Measurements from ENCODE around the gene TRAP1.
"Not testable (repeated sequence)": the region's sequence is repeated elsewhere in the genome, so short reads cannot be mapped to it uniquely, and the experiment has no call there.

The TRAP1 gene

GRCh38 chr16:3645108-3645503 lies 72.2 kb downstream of the TRAP1 start:
- DNase-seq = no peak

DNA sequence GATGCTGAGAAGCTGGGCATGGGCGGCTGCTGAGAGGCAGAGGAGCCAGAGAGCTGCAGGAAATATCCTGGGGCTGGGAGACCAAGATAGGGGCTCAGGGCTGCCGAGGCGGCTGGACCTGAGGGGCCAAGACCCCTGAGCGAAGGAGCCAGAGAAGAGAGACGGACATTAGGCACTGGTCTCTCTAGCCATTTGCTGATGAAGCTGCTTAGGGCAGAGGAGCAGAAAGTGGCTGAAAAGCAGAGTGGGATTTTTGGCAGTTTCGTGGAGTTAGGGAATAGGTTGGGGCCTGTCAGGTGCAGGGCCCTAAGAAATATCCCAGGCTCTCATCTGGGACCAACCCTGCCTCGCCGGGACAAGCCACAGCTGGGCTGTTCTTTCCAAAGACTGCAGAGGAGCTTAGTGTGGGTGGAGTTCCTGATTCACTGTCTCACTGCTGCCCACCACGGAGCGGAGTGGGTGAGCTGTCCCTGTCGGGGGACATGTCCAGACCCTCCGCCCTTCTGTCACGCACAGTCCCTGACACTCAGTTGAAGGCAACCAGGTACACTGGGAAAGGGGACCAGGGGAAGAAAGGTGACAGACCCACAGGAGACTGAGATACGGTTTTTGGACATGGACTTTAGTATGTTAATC lies 74.1 kb downstream of the TRAP1 start:
- DNase-seq = no peak

GRCh38 chr16:3642397-3643094 lies 74.8 kb downstream of the TRAP1 start:
- no peak for DNase-seq

- DNase-seq = no peak
These were observed 75.4 kb downstream of the TRAP1 start for GRCh38 chr16:3641801-3642396.

GRCh38 chr16:3640632-3641501 lies 76.5 kb downstream of the TRAP1 start:
- no peak for DNase-seq

GRCh38 chr16:3640207-3640606 lies 77.1 kb downstream of the TRAP1 start:
- no peak for DNase-seq

DNA sequence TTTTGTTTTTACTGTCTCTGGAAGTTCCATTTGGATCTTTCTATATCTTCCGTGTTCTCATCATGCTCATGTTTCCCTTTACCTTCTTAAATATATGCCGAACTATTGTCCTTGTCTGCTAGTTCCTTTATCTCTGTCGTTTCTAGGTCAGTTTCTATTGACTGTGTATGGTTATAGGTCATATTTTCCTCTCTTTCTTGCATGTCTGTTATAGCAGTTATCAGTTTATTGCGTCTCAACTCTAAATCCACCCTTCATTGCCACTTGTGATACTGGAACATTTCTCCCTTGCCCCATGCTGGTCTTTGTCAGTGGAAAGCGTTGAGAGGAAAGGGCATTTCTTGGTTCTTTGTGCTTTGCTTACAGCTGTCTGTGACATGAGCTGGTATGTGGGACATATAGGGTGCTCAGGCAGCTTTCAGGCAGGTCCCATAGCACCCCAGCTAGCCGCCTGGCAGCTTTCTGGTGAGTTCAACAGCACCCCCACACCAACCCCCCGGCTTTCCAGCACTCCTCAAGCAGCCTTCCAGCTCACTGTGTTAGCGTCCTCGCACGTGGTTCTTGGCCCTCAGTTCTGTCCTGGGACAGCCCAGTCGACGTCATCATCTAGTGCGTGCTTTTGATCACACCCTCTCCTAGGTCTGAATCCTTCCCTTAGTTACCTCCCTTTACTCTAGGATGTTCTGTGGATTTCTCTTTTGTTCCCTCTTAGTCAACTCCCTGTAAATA lies 78.2 kb downstream of the TRAP1 start:
- DNase-seq = no peak

- peak; percentile 11 for DNase-seq
These were observed 79.9 kb downstream of the TRAP1 start for GRCh38 chr16:3637371-3637923.

DNA sequence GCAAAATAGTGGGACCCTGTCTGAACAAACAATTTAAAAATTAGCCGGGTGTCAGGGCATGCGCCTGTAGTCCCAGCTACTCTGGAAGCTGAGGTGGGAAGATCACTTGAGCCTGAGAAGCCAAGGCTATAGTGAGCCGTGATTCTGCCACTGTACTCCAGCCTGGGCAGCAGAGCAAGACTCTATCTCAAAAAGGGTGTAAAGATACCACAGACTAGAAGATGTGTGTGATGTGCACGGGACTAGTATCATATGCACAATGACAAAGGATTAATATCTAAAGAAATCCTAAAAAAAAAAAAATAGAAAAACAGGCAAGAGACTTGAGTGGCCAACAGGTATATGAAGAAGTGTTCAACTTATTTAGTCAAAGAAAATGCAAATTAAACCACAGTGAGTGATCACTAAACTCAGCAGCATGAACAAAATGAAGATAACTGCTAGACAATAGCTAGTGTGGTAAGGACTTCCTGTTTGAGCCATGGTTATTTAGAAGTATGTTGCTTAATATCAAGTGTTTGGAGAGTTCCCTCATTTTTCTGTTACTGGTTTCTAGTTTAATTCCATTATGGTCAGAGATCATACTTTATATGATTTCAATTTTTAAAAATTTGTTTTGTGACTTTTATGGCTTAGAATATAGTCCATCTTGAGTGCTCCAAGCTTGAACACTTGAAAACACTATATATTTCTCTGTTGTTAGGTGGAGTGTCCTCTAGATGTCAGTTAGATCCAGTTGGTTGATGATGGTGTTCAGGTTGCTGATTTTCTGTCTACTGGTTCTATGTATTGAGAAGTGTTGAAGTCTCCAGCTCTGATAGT lies 91.2 kb downstream of the TRAP1 start:
- no peak for DNase-seq

GRCh38 chr16:3625331-3625730 lies 92.0 kb downstream of the TRAP1 start:
- no peak for DNase-seq

DNA sequence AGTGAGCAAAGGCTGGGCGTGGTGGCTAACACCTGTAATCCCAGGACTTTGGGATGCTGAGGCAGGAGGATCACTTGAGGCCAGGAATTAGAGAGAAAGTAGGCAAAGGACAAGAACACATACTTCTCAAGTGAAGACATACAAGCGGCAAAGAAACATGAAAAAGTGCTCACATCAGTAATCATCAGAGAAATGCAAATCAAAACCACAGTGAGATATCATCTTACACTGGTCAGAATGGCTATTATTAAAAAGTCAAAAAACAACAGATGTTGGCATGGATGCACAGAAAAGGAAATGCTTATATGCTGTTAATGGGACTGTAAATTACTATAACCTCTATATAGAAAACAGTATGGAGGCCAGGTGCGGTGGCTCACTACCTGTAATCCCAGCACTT lies 93.7 kb downstream of the TRAP1 start:
- no peak for DNase-seq

DNA sequence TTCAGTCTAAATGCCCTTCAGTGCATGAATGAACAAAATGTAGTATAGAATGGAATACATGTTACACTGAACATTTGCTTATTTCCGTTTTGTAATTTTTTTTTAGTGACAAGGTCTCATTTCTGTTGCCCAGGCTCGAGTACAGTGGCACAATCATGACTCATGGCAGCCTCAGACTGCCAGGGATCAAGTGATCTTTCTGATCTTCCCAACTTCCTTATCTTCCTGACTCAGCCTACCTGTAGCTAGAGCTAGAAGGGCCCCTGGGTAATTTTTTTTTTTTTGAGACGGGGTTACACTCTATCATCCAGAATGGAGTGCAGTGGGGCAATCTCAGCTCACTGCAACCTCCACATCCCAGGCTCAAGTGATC lies 98.6 kb downstream of the TRAP1 start:
- DNase-seq = no peak

DNA sequence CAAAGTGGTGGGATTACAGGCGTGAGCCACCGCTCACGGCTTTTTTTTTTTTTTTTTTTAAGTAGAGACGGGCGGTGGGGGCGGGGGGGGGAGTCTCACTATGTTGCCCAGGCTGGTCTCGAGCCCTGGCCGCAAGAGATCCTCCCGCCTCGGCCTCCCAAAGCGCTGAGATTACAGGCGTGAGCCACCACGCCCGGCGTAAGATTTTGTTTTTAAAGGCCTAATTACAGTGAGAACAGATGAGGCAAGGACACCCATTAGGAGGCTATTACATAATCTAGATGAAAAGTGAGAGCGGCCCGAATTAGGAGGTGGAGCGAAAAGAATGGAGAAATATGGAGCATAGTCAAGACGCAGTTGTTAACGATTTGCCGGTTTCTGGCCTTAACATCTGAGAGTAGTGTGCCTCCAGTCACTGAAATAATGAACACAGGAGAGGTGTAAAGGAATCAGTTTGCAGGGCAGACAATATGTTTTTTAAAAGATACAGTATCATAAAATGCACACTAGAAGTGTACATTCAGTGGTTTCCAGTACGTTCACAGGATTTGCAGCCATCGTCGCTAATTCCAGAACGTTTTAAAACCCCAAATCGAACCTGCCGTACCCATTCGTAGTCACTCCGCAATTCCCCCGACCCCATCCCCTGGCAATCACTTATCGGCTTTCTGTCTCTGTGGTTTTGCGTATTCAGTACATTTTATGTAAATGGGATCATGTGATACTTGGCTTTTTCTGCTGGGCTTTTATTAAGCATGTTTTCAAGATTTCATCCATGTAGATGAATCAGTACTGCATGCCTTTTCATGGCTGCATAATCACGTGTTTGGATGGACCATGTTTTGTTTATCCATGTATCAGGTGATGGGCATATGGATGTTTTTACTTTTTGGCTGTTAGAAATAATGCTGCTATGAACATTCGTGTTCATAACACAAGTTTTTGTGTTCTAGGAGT lies 104.5 kb downstream of the TRAP1 start:
- DNase-seq = no peak

DNA sequence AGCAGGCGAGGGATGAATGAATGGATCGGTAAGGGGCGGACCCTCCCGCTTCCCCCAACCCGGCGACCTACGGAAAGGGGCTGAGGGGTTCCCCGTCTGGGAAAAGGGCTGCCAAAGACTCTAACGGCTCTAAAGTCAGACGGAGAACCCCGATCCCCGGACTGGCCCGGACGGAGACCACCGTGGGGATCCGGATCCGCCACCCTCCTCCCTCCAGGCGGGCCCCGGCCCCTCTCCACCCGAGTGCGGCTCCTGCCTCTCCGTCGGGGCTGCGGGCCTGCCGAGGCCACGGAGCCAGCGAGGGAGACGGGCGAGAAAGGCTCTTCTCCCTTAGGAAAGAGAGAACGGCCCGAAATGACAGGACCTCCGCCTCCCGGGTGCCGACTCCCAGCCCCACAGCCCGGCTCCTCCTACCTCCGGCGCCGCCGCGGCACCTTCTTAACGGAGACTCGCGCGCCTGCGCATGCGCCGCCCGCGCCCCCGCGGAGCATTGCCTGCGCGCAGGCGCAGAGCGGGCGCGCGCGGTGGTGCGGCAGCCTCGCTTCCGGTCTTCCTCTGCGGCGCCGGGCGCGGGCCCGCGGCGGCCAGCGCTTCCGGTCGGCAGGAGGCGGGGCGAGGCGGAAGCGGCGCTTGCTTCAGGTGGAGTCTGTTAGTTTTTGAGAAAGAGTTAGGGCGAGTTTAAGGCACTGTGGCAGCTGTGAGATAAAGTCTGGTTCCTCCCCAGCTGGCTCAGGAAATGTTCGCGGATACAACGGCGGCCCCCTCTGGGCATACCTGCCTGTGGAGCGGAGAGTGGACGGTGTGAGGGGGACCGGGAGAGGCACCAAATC lies 106.0 kb downstream of the TRAP1 start, which contains the start of gene SLX4:
SLX4 (minus strand) TSS at position 461 of the 830 bp plus-strand sequence. CDS start 2,642 bp downstream, outside the sequence.
- peak; percentile 93 for DNase-seq

GRCh38 chr16:3610698-3611145 lies 106.6 kb downstream of the TRAP1 start:
- DNase-seq = no peak

GRCh38 chr16:3609895-3610697 lies 107.2 kb downstream of the TRAP1 start:
- DNase-seq = no peak

- DNase-seq = not testable (repeated sequence)
These were observed 108.3 kb downstream of the TRAP1 start for GRCh38 chr16:3608976-3609375.

DNA sequence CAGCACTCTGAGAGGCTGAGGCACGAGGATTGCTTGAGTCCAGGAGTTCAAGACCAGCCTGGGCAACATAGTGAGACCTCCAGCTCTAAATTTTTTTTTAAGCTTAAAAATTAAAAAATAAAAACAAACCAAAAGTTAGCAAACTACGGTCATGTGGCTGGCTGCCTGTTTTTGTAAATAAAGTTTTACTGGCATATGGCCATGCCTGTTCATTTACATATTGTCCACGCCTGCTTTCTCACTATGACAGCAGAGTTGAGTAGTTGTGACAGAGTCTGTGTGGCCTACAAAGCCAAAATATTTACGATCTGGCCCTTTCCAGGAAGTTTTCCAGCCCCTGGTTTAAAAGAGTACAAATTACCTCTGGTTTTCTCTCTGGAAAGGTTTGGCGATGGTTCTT lies 109.3 kb downstream of the TRAP1 start:
- DNase-seq = no peak
